Measurements from ENCODE around the gene ZNF76. TPM values are rescaled to one million over a fixed set of nuclear protein-coding genes. Genes with fewer than 3 reads are reported as not detected.

ZNF76 gene
- total RNA-seq, 1 donor from 2014 or later = 57.9 TPM

DNA sequence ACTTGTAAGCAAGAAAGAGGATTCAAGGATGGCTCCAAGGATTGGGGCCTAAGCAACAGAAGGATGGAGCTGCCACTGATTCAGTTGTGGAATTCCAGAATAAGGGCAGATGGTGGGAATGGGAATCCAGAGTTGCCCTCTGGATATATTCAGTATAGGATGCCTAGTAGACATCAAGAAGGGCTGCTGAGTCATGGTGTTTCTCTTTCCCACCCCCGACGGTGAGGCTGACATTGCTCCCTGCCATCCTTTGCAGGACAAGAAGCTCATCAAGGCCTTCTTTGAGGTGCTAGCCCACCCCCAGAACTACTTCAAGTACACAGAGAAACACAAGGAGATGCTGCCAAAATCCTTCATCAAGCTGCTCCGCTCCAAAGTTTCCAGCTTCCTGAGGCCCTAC lies 11.2 kb upstream of the ZNF76 start:
- no peak for ATAC-seq (ENCODE audit: low read depth)
- no peaks in the 10 kb centered on the region for H3K9me3 Mint-ChIP-seq
- no peak overlapping the region for H3K4me3 Mint-ChIP-seq
- no peaks in the 10 kb centered on the region for H3K27me3 Mint-ChIP-seq
- POLR2A ChIA-PET = no interaction called here
- peaks cover 16% of the 10 kb centered on the region for H3K36me3 Mint-ChIP-seq (ENCODE audit: low read depth)
- CTCF ChIA-PET = interaction anchor here (1.0 kb wide), 1 partner anchor 109 kb away, joined by 3 read pairs; no protein-coding TSS in a partner anchor
- intact Hi-C loops (cut with micrococcal nuclease) = no loop called here
- no peak overlapping the region for H3K27ac Mint-ChIP-seq
- TF ChIP-seq, protein P1, sequence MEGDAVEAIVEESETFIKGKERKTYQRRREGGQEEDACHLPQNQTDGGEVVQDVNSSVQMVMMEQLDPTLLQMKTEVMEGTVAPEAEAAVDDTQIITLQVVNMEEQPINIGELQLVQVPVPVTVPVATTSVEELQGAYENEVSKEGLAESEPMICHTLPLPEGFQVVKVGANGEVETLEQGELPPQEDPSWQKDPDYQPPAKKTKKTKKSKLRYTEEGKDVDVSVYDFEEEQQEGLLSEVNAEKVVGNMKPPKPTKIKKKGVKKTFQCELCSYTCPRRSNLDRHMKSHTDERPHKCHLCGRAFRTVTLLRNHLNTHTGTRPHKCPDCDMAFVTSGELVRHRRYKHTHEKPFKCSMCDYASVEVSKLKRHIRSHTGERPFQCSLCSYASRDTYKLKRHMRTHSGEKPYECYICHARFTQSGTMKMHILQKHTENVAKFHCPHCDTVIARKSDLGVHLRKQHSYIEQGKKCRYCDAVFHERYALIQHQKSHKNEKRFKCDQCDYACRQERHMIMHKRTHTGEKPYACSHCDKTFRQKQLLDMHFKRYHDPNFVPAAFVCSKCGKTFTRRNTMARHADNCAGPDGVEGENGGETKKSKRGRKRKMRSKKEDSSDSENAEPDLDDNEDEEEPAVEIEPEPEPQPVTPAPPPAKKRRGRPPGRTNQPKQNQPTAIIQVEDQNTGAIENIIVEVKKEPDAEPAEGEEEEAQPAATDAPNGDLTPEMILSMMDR (IDR thresholded peaks at IDR 0.05) = no peak
- H3K4me1 Mint-ChIP-seq = peaks cover 2% of the 10 kb centered on the region
- no peak for DNase-seq

DNA sequence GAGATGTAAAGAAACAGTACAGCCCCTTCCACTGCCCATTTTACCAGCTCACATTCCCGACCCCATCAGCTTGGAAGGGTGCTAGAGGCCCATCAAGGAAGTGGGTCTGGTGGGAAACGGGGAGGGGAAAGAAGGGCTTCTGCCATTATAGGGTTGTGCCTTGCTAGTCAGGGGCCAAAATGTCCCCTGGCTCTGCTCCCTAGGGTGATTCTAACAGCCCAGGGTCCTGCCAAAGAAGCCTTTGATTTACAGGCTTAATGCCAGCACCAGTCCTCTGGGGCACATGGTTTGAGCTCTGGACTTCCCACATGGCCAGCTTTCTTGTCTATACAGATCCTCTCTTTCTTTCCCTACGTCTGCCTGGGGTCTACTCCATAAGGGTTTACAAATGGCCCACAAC lies 10.6 kb upstream of the ZNF76 start:
- DNase-seq (no peak), ATAC-seq (ENCODE audit: low read depth) (no peak)
- H3K4me1 Mint-ChIP-seq = peaks cover 2% of the 10 kb centered on the region
- H3K27ac Mint-ChIP-seq = no peak overlapping the region
- ChIA-PET POLR2A (no interaction called here), CTCF (interaction anchor here (1.0 kb wide), 1 partner anchor 109 kb away, joined by 3 read pairs; no protein-coding TSS in a partner anchor)
- H3K36me3 Mint-ChIP-seq (ENCODE audit: low read depth) = peaks cover 15% of the 10 kb centered on the region
- no peaks in the 10 kb centered on the region for H3K27me3 Mint-ChIP-seq
- TF ChIP-seq, protein P1 (IDR thresholded peaks at IDR 0.05) = no peak
- H3K4me3 Mint-ChIP-seq = no peak overlapping the region
- intact Hi-C loops (cut with micrococcal nuclease) = no loop called here
- H3K9me3 Mint-ChIP-seq = no peaks in the 10 kb centered on the region

DNA sequence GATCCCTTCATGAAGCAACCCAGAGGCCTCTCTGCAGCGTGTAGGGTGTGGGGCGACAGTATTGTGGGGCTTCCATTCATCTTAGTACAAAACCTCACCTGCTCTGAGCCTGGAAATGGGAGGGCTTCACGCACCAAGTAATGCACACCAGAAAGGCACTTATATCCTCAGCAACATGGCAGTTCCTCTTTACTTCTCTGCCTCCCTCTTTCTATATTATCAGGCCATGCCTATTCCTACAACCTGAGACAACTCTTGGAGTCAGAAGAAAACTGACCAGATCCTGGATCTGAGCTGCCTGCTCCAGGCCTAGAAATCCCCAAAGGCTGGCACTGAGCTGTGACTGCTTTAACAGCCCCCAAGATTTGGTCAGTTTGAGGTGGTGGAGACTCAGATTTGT lies 7.6 kb upstream of the ZNF76 start:
- no peaks in the 10 kb centered on the region for H3K27me3 Mint-ChIP-seq
- ATAC-seq (ENCODE audit: low read depth) = no peak
- POLR2A ChIA-PET = no interaction called here
- H3K27ac Mint-ChIP-seq = no peak overlapping the region
- no peaks in the 10 kb centered on the region for H3K9me3 Mint-ChIP-seq
- H3K4me3 Mint-ChIP-seq = no peak overlapping the region
- CTCF ChIA-PET = no interaction called here
- H3K4me1 Mint-ChIP-seq = peaks cover 2% of the 10 kb centered on the region
- intact Hi-C loops (cut with micrococcal nuclease) = no loop called here
- TF ChIP-seq, protein P1 (IDR thresholded peaks at IDR 0.05) = no peak
- peaks cover 2% of the 10 kb centered on the region for H3K36me3 Mint-ChIP-seq (ENCODE audit: low read depth)
- no peak for DNase-seq

DNA sequence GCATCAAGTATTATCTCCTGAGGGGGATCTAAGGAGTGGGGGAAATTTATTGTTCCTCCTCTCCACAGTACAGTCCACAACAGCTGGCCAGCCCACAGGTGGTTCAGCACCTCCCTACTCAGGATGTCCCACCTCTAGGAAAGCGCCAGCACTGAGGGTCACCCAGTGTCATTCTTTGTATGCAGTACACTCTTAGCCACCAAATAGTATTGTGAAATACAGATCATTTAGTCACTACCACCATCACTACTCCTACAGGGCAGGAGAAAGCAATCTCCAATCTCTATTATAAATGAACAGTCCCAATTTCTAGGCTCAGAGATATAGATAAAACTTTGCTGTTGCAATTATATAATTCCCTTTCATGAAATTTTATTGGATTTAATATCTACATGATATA lies 6.3 kb upstream of the ZNF76 start:
- intact Hi-C loops (cut with micrococcal nuclease) = no loop called here
- ATAC-seq (ENCODE audit: low read depth) (no peak), DNase-seq (no peak)
- TF ChIP-seq, protein P1 (IDR thresholded peaks at IDR 0.05) = no peak
- ChIA-PET POLR2A (interaction anchor here (0.6 kb wide), 1 partner anchor 1345 kb away, joined by 3 read pairs; no protein-coding TSS in a partner anchor), CTCF (no interaction called here)
- no peaks in the 10 kb centered on the region for H3K27me3 Mint-ChIP-seq
- peaks cover 2% of the 10 kb centered on the region for H3K36me3 Mint-ChIP-seq (ENCODE audit: low read depth)
- H3K9me3 Mint-ChIP-seq = no peaks in the 10 kb centered on the region
- H3K4me3 Mint-ChIP-seq = no peak overlapping the region
- no peak overlapping the region for H3K27ac Mint-ChIP-seq
- peaks cover 5% of the 10 kb centered on the region for H3K4me1 Mint-ChIP-seq

DNA sequence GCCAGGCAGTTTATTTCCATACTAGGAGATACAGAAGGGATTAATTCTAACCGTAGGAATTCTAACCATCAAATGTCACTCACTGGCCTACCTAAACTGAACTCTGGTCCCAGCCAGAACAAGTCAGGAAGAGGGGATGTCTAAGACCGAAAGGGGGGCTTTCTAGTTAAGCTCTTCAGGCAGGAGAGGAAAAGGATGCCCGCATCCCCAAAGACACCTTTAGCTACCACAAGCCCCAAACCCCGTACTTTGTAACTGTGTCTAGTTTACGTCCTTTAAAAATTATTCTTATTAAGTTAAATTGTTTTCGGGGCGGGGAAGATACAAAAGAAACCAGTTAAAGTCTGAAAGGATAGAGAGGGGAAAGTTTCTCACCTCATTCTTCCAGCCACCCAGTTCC lies 1.2 kb upstream of the ZNF76 start:
- H3K36me3 Mint-ChIP-seq (ENCODE audit: low read depth) = peaks cover 6% of the 10 kb centered on the region
- CTCF ChIA-PET = interaction anchor here (0.7 to 1.5 kb wide), 4 partner anchors 13 to 831 kb away, joined by 3 to 5 read pairs (median 4); no protein-coding TSS in a partner anchor
- DNase-seq (no peak), ATAC-seq (ENCODE audit: low read depth) (no peak)
- no peaks in the 10 kb centered on the region for H3K9me3 Mint-ChIP-seq
- H3K4me1 Mint-ChIP-seq = peaks cover 43% of the 10 kb centered on the region
- TF ChIP-seq, protein P1 (IDR thresholded peaks at IDR 0.05) = no peak
- POLR2A ChIA-PET = interaction anchor here (0.6 to 1.7 kb wide), 8 partner anchors 8 to 1650 kb away, joined by 3 to 7 read pairs (median 3); partner anchors contain the start of gene FANCE
- peak overlapping the region; percentile 93 for H3K27ac Mint-ChIP-seq
- peak overlapping the region; percentile 97 for H3K4me3 Mint-ChIP-seq
- intact Hi-C loops (cut with micrococcal nuclease) = loop anchor here (2.0 to 5.0 kb wide), 3 partner anchors 36 to 1688 kb away; partner anchors contain the start of gene HMGA1
- H3K27me3 Mint-ChIP-seq = no peaks in the 10 kb centered on the region

All from activated B cell treated with CpG ODN at 0.5 μM for 24 hours (primary cell).